Astrocyte of the hippocampus (primary cell): ENCODE data around the gene FGFRL1.
"Not testable (repeated sequence)": the region's sequence is repeated elsewhere in the genome, so short reads cannot be mapped to it uniquely, and the experiment has no call there.

ENCODE experiments used
- DNase-seq: peaks from one replicate; pipeline ENCODE4 v3.0.0; 2011; ENCODE audit warnings: low read depth, low spot score

FGFRL1 gene

GRCh38 chr4:992297-993110 lies 18.9 kb upstream of the FGFRL1 start:
- no peak for DNase-seq

- DNase-seq: no peak
Measured at GRCh38 chr4:993111-994029, 18.1 kb upstream of the FGFRL1 start, which contains the start of gene SLC26A1. Gene SLC26A1 (minus strand): TSS chr4:993404. CDS start chr4:991703, 1,701 bp downstream.

GRCh38 chr4:995311-996026 lies 16.0 kb upstream of the FGFRL1 start:
- no peak for DNase-seq

GRCh38 chr4:996030-996996 lies 15.1 kb upstream of the FGFRL1 start:
- no peak for DNase-seq

- no peak for DNase-seq
Measured at GRCh38 chr4:996997-997374, 14.4 kb upstream of the FGFRL1 start.

- DNase-seq: peak; percentile 45
Measured at GRCh38 chr4:997375-998071, 13.9 kb upstream of the FGFRL1 start.

- DNase-seq: no peak
Measured at GRCh38 chr4:998096-998691, 13.2 kb upstream of the FGFRL1 start.

GRCh38 chr4:999240-999863 lies 12.1 kb upstream of the FGFRL1 start:
- DNase-seq: not testable (repeated sequence)

- DNase-seq: no peak
Measured at GRCh38 chr4:999882-1000425, 11.5 kb upstream of the FGFRL1 start.

GRCh38 chr4:1000686-1001260 lies 10.7 kb upstream of the FGFRL1 start:
- DNase-seq: no peak

GRCh38 chr4:1001561-1002130 lies 9.8 kb upstream of the FGFRL1 start:
- DNase-seq: no peak

- DNase-seq: no peak
Measured at GRCh38 chr4:1002131-1002630, 9.2 kb upstream of the FGFRL1 start.

- DNase-seq: no peak
Measured at GRCh38 chr4:1002631-1003251, 8.7 kb upstream of the FGFRL1 start.

- DNase-seq: no peak
Measured at GRCh38 chr4:1003271-1004070, 8.0 kb upstream of the FGFRL1 start.

GRCh38 chr4:1004071-1004418 lies 7.4 kb upstream of the FGFRL1 start:
- DNase-seq: no peak

GRCh38 chr4:1004557-1005485 lies 6.6 kb upstream of the FGFRL1 start:
- no peak for DNase-seq
